ENCODE measurements around the gene MRM1. TPM values are rescaled to one million over a fixed set of nuclear protein-coding genes. Genes with fewer than 3 reads are reported as not detected.

Gene MRM1
- polyA plus RNA-seq, 1 donor from 2014 or later = 10.1 TPM

DNA sequence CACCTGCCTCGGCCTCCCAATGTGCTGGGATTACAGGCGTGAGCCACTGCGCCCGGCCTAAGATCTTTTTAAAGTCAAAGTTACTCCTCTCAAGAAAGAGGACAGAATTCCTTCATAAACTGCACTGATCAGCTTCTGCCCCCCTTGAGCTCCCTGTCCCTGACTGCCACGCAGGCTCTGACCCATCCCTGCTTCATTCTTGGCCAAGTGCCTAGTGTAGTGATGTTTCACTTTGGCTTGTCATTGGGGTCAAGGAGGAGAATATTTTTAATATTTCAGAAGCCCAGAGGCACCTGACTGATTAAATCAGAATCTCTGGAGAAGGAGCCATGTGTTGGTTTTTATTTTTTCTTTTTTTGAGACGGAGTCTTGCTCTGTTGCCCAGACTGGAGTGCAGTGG lies 9.1 kb downstream of the MRM1 start:
- H3K27me3 Mint-ChIP-seq = no peaks in the 10 kb centered on the region
- peaks cover 8 to 17% (median 13%) of the 10 kb centered on the region in 3 donors for H3K4me1 Mint-ChIP-seq
- peak overlapping the region in 1 of 3 donors; percentile 57 for H3K27ac Mint-ChIP-seq

DNA sequence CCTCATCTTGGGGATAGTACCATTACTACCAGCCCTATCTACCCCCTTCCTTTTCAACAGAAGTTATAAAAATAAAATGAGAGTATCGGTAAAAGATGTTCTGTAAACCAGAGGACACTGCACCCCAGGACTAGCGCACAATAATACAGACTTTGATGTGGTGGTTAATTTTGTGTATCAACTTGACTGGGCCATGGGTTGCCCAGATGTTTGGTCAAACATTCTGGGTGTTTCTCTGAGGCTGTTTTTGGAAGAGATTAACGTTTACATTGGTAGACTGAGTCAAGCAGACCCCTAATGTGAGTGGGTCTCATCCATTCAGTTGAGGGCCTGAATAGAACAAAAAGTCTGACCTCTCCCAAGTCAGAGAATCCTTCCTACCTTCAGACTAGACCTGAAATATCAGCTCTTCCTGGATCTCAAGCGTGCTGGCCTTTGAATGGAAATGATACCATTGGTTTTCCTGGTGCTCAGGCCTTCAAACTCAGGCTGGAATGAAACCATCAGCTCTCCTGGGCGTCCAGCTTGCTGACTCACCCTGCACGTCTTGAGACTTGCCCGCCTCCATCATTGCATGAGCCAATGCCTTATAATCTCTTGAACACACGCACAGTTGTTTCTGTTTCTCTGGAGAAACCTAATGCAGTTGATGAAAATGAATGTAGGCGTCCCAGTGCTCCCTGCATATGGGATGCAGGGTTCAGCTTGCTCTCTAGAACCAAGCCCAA lies 10.1 kb downstream of the MRM1 start:
- peaks cover 2% of the 10 kb centered on the region for H3K36me3 Mint-ChIP-seq
- H3K27ac Mint-ChIP-seq = peak overlapping the region in 2 of 3 donors; percentile 57 to 61
- H3K27me3 Mint-ChIP-seq = no peaks in the 10 kb centered on the region
- H3K4me1 Mint-ChIP-seq = peaks cover 0 to 11% (median 9%) of the 10 kb centered on the region in 3 donors
- H3K9me3 Mint-ChIP-seq = no peaks in the 10 kb centered on the region
- no peak overlapping the region for H3K4me3 Mint-ChIP-seq

More for the DNA sequence above, 9.1 kb downstream of the MRM1 start:
- no peaks in the 10 kb centered on the region for H3K9me3 Mint-ChIP-seq
- H3K36me3 Mint-ChIP-seq = peaks cover 2% of the 10 kb centered on the region
- H3K4me3 Mint-ChIP-seq = no peak overlapping the region

DNA sequence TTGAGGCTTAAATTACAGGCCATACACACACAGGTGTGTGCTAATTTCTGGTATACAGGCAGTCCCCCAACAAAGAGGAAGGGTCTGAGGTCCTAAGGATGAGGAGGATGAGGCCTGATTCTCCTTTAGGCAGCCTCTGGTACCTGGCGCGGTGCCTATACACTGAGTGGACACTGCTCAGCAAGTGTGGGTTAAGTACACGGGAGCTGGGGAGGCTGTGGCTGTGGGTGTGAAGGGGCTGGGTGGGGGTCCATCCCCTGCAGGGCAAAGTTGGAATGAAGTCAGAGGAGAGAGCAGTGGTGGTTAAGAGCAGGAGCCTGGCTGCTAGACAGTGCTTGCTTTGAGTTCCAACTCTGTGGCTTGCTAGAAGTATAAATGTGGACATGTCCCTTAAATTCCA lies 10.9 kb downstream of the MRM1 start:
- peaks cover 2% of the 10 kb centered on the region for H3K36me3 Mint-ChIP-seq
- no peak overlapping the region for H3K4me3 Mint-ChIP-seq
- H3K27me3 Mint-ChIP-seq = no peaks in the 10 kb centered on the region
- H3K9me3 Mint-ChIP-seq = no peaks in the 10 kb centered on the region
- H3K27ac Mint-ChIP-seq = no peak overlapping the region
- H3K4me1 Mint-ChIP-seq = peaks cover 0 to 11% (median 9%) of the 10 kb centered on the region in 3 donors

DNA sequence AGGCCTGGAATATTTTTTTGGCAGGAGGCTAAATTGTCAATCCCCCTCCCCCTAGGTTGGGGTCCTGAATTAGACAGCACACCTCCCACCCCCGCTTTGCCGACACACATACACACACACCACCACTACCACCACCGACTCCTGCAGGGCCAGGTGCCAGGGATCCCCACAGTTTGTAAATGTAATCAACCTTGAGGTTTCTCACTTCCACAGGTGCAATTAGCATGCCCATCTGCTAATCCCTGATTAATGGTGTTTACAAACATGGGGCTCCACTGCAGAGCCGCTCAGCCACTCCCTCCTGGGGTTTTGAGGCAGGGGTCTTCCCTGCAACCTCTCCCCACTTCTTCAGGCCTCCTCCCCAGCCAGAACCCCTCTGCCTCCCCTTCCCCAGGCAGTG lies 11.8 kb downstream of the MRM1 start:
- H3K4me3 Mint-ChIP-seq = no peak overlapping the region
- peaks cover 0 to 9% (median 7%) of the 10 kb centered on the region in 3 donors for H3K4me1 Mint-ChIP-seq
- H3K27me3 Mint-ChIP-seq = peaks cover 2% of the 10 kb centered on the region
- H3K9me3 Mint-ChIP-seq = no peaks in the 10 kb centered on the region
- no peaks in the 10 kb centered on the region for H3K36me3 Mint-ChIP-seq
- H3K27ac Mint-ChIP-seq = no peak overlapping the region

GRCh38 chr17:36614081-36614480 lies 12.7 kb downstream of the MRM1 start:
- Mint-ChIP-seq H3K4me1 (peaks cover 0 to 8% (median 5%) of the 10 kb centered on the region in 3 donors), H3K4me3 (no peak overlapping the region), H3K27me3 (peaks cover 4% of the 10 kb centered on the region), H3K36me3 (no peaks in the 10 kb centered on the region), H3K27ac (no peak overlapping the region), H3K9me3 (no peaks in the 10 kb centered on the region)

GRCh38 chr17:36614933-36615332 lies 13.6 kb downstream of the MRM1 start:
- H3K4me1 Mint-ChIP-seq = peaks cover 0 to 2% (median 0%) of the 10 kb centered on the region in 3 donors

DNA sequence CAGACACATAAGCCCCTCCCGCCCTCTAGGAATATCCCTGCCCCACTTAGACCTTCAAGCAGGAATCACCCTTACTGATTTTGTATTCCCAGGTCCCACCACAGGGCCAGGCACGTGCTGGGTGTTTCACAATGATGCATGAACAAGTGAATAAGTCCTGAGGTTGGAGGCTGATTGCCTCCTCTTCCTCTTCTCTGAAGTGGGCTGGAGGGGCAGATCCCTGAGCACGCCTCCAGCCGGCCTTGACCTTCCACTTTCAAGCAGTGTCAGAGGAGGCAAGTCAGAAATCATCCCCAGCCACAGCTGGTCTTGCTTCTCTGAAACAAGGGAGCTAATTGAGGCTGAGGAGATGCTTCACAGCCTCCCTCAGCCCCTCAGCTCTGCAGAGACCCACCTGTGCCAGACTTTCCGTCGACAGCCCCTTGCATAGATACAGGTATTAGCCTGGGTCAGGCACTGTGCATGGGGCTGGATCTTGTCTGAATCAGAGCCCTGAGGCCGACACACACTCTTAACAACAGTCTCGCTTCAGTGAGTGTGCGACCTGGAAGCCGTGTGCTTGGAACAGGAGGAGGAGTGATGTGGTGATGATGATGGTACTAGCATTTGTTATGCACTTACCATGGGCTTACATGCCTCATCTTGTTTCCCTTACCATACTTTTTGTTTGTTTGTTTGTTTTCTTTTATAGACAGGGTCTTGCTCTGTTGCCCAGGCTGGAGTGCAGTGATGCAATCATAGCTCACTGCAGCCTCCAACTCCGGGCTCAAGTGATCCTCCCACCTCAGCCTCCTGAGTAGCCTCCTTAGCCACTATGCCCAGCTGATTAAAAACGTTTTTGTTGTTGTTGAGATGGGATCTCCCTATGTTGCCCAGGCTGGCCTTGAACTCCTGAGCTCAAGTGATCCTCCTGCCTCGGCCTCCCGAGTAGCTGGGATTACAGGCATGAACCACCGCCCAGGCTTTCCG lies 15.0 kb downstream of the MRM1 start:
- Mint-ChIP-seq H3K4me3 (no peak overlapping the region), H3K36me3 (peaks cover 2% of the 10 kb centered on the region), H3K27me3 (peaks cover 4% of the 10 kb centered on the region), H3K27ac (no peak overlapping the region), H3K9me3 (no peaks in the 10 kb centered on the region), H3K4me1 (peaks cover 0 to 2% (median 0%) of the 10 kb centered on the region in 3 donors)

More at GRCh38 chr17:36614933-36615332, 13.6 kb downstream of the MRM1 start:
- no peak overlapping the region for H3K4me3 Mint-ChIP-seq
- H3K27ac Mint-ChIP-seq = no peak overlapping the region
- H3K9me3 Mint-ChIP-seq = no peaks in the 10 kb centered on the region
- peaks cover 4% of the 10 kb centered on the region for H3K27me3 Mint-ChIP-seq
- H3K36me3 Mint-ChIP-seq = peaks cover 1% of the 10 kb centered on the region

DNA sequence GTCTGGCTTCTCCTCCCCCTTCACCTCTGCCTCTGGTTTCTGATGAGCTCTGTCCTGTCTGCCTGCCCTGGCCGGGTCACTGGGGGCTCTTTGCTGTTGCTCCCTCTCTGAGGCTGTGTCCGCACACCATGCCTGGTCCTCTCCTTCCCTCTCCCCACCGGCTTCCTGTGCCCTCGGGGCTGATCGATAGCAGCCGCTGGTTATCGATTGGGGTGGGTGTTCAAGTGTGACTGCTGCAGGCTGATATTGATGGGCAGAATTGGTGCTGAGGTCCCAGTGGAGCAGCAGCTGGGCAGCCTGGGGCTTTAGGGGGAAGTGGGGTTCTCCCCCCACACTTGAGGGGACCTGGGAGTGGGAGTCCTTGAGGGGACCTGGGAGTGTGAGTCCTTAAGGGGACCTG lies 16.4 kb downstream of the MRM1 start:
- Mint-ChIP-seq H3K27ac (no peak overlapping the region), H3K9me3 (no peaks in the 10 kb centered on the region)

GRCh38 chr17:36623281-36623680 lies 21.9 kb downstream of the MRM1 start:
- no peak overlapping the region for H3K27ac Mint-ChIP-seq
- no peak overlapping the region for H3K4me3 Mint-ChIP-seq
- H3K36me3 Mint-ChIP-seq = peaks cover 5% of the 10 kb centered on the region
- peaks cover 0 to 3% (median 0%) of the 10 kb centered on the region in 3 donors for H3K4me1 Mint-ChIP-seq
- no peaks in the 10 kb centered on the region for H3K9me3 Mint-ChIP-seq
- peaks cover 2% of the 10 kb centered on the region for H3K27me3 Mint-ChIP-seq

More for the DNA sequence above, 16.4 kb downstream of the MRM1 start:
- Mint-ChIP-seq H3K27me3 (peaks cover 4% of the 10 kb centered on the region), H3K36me3 (peaks cover 2% of the 10 kb centered on the region), H3K4me3 (no peak overlapping the region), H3K4me1 (peaks cover 0 to 2% (median 0%) of the 10 kb centered on the region in 3 donors)

GRCh38 chr17:36625188-36625587 lies 23.8 kb downstream of the MRM1 start:
- Mint-ChIP-seq H3K4me3 (no peak overlapping the region), H3K27ac (no peak overlapping the region), H3K27me3 (peaks cover 3% of the 10 kb centered on the region), H3K9me3 (no peaks in the 10 kb centered on the region), H3K4me1 (peaks cover 0 to 3% (median 0%) of the 10 kb centered on the region in 3 donors), H3K36me3 (peaks cover 4% of the 10 kb centered on the region)

- Mint-ChIP-seq H3K27me3 (peaks cover 16% of the 10 kb centered on the region), H3K4me1 (peaks cover 0 to 3% (median 0%) of the 10 kb centered on the region in 3 donors), H3K27ac (no peak overlapping the region), H3K4me3 (no peak overlapping the region), H3K36me3 (peaks cover 4% of the 10 kb centered on the region), H3K9me3 (no peaks in the 10 kb centered on the region)
Measured at GRCh38 chr17:36627101-36627500, 25.7 kb downstream of the MRM1 start.

- no peaks in the 10 kb centered on the region for H3K9me3 Mint-ChIP-seq
- peak overlapping the region in 1 of 3 donors; percentile 45 for H3K27ac Mint-ChIP-seq
- peaks cover 26% of the 10 kb centered on the region for H3K27me3 Mint-ChIP-seq
- no peak overlapping the region for H3K4me3 Mint-ChIP-seq
- peaks cover 4% of the 10 kb centered on the region for H3K36me3 Mint-ChIP-seq
- peaks cover 0 to 5% (median 0%) of the 10 kb centered on the region in 3 donors for H3K4me1 Mint-ChIP-seq
Measured at GRCh38 chr17:36628576-36628975, 27.2 kb downstream of the MRM1 start.

GRCh38 chr17:36629252-36629847 lies 28.0 kb downstream of the MRM1 start:
- H3K27ac Mint-ChIP-seq = no peak overlapping the region
- H3K36me3 Mint-ChIP-seq = no peaks in the 10 kb centered on the region
- H3K4me3 Mint-ChIP-seq = no peak overlapping the region
- no peaks in the 10 kb centered on the region for H3K9me3 Mint-ChIP-seq
- peaks cover 26% of the 10 kb centered on the region for H3K27me3 Mint-ChIP-seq
- peaks cover 0 to 2% (median 0%) of the 10 kb centered on the region in 3 donors for H3K4me1 Mint-ChIP-seq

- H3K27me3 Mint-ChIP-seq = peaks cover 27% of the 10 kb centered on the region
- no peak overlapping the region for H3K27ac Mint-ChIP-seq
- no peaks in the 10 kb centered on the region for H3K36me3 Mint-ChIP-seq
- no peaks in the 10 kb centered on the region for H3K9me3 Mint-ChIP-seq
- H3K4me3 Mint-ChIP-seq = no peak overlapping the region
- peaks cover 0 to 2% (median 0%) of the 10 kb centered on the region in 3 donors for H3K4me1 Mint-ChIP-seq
Measured at GRCh38 chr17:36629970-36630502, 28.7 kb downstream of the MRM1 start.
